ENCODE results near the gene AKR1C1.
"Not testable (repeated sequence)": the region's sequence is repeated elsewhere in the genome, so short reads cannot be mapped to it uniquely, and the experiment has no call there.

DNA sequence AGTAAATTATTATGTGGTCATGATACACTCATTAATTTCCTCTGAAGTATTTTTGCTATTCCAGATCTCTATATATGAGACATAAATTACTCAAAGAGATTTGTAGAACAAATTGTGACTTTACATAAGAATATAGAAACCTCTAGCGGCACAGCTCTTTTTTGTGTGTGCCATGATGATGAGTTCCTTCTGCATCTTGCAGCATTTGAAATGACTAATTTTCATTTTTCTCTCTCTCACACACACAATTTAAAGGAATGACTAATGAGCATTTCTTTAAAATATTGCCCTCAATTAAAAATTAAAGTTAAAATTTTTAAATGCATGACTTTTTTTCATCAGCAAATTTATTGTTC is 40.8 kb downstream of the AKR1C1 start:
- TF ChIP-seq POLR2AphosphoS5 (IDR thresholded peaks at IDR 0.05; ENCODE audit: low read depth, low read length); SIN3A (IDR thresholded peaks at IDR 0.05; ENCODE audit: borderline replicate concordance, insufficient read depth, low read depth, low read length); TCF7L2 (IDR thresholded peaks at IDR 0.05; ENCODE audit: low read depth, low read length): not testable (repeated sequence)
- TF ChIP-seq, protein P1, sequence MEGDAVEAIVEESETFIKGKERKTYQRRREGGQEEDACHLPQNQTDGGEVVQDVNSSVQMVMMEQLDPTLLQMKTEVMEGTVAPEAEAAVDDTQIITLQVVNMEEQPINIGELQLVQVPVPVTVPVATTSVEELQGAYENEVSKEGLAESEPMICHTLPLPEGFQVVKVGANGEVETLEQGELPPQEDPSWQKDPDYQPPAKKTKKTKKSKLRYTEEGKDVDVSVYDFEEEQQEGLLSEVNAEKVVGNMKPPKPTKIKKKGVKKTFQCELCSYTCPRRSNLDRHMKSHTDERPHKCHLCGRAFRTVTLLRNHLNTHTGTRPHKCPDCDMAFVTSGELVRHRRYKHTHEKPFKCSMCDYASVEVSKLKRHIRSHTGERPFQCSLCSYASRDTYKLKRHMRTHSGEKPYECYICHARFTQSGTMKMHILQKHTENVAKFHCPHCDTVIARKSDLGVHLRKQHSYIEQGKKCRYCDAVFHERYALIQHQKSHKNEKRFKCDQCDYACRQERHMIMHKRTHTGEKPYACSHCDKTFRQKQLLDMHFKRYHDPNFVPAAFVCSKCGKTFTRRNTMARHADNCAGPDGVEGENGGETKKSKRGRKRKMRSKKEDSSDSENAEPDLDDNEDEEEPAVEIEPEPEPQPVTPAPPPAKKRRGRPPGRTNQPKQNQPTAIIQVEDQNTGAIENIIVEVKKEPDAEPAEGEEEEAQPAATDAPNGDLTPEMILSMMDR (IDR thresholded peaks at IDR 0.05): not testable (repeated sequence)
- TF ChIP-seq, protein P2, sequence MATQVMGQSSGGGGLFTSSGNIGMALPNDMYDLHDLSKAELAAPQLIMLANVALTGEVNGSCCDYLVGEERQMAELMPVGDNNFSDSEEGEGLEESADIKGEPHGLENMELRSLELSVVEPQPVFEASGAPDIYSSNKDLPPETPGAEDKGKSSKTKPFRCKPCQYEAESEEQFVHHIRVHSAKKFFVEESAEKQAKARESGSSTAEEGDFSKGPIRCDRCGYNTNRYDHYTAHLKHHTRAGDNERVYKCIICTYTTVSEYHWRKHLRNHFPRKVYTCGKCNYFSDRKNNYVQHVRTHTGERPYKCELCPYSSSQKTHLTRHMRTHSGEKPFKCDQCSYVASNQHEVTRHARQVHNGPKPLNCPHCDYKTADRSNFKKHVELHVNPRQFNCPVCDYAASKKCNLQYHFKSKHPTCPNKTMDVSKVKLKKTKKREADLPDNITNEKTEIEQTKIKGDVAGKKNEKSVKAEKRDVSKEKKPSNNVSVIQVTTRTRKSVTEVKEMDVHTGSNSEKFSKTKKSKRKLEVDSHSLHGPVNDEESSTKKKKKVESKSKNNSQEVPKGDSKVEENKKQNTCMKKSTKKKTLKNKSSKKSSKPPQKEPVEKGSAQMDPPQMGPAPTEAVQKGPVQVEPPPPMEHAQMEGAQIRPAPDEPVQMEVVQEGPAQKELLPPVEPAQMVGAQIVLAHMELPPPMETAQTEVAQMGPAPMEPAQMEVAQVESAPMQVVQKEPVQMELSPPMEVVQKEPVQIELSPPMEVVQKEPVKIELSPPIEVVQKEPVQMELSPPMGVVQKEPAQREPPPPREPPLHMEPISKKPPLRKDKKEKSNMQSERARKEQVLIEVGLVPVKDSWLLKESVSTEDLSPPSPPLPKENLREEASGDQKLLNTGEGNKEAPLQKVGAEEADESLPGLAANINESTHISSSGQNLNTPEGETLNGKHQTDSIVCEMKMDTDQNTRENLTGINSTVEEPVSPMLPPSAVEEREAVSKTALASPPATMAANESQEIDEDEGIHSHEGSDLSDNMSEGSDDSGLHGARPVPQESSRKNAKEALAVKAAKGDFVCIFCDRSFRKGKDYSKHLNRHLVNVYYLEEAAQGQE (IDR thresholded peaks at IDR 0.05; ENCODE audit: insufficient read depth in 1 of 2, low read depth in 2 of 2, low read length in 1 of 2): not testable (repeated sequence)

All from Panc1 (cell line).